ENCODE results near the gene CHRNE. TPM values are rescaled to one million over a fixed set of nuclear protein-coding genes. Genes with fewer than 3 reads are reported as not detected.

Gene CHRNE
- total and polyA plus RNA-seq, 2 of the 13 experiments (the other 11 are each of a cell fraction or from before 2014, with no cell fraction given) = 0.53 to 0.59 TPM

DNA sequence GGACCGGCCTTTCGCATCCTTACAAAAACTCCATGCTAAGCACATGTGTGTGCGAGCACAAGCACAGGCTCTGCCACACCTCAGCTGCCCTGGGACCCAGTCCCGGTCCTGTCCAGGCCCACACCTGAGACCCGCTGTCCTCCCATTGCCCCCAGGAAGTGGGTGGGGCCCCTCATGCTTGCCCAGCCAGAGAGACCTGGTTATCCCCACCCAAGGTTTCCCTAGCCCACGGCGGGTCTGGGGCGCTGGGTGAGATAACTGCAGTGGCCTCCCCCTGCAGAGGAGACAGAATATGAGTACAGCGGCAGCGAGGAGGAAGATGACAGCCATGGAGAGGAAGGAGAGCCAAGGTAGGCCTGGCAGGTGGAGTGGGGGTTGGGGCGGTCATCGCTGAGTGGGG, 16.1 kb downstream of the CHRNE start:
- Histone ChIP-seq H3K9me3 (ENCODE audit: low read length) (no peaks in the 10 kb centered on the region), H3K79me2 (ENCODE audit: insufficient read depth, low read length) (no peaks in the 10 kb centered on the region), H3K27ac (ENCODE audit: extremely low read length, insufficient read depth, low read length) (no peak overlapping the region), H3K4me1 (ENCODE audit: insufficient read depth, low read length) (no peaks in the 10 kb centered on the region), H3K4me2 (ENCODE audit: low read depth, low read length) (no peak overlapping the region), H4K20me1 (ENCODE audit: insufficient read depth, low read length) (no peaks in the 10 kb centered on the region), H3K4me3 (replicated peaks in 1 of 3; ENCODE audit: insufficient read depth in 1 of 3, low read depth in 2 of 3, low read length in 3 of 3) (no peak overlapping the region), H3K27me3 (ENCODE audit: control insufficient read depth in 1 of 2, insufficient read depth in 2 of 2, low read length in 2 of 2) (no peaks in the 10 kb centered on the region), H3K36me3 (replicated peaks in 1 of 2; ENCODE audit: control insufficient read depth in 1 of 2, insufficient read depth in 2 of 2, low read length in 2 of 2) (peaks cover 31 to 68% of the 10 kb centered on the region in 2 experiments), H2AFZ (ENCODE audit: low read length) (no peak overlapping the region), H3K9ac (ENCODE audit: insufficient read depth, low read depth, low read length) (no peak overlapping the region)
- TF ChIP-seq HIVEP1 (CRISPR knock-in tag; IDR thresholded peaks at IDR 0.05) = no peak
- TF ChIP-seq, protein P1, sequence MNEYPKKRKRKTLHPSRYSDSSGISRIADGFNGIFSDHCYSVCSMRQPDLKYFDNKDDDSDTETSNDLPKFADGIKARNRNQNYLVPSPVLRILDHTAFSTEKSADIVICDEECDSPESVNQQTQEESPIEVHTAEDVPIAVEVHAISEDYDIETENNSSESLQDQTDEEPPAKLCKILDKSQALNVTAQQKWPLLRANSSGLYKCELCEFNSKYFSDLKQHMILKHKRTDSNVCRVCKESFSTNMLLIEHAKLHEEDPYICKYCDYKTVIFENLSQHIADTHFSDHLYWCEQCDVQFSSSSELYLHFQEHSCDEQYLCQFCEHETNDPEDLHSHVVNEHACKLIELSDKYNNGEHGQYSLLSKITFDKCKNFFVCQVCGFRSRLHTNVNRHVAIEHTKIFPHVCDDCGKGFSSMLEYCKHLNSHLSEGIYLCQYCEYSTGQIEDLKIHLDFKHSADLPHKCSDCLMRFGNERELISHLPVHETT (CRISPR knock-in tag; conservative IDR thresholded peaks at IDR 0.05) = no peak
- TF ChIP-seq, protein P2, sequence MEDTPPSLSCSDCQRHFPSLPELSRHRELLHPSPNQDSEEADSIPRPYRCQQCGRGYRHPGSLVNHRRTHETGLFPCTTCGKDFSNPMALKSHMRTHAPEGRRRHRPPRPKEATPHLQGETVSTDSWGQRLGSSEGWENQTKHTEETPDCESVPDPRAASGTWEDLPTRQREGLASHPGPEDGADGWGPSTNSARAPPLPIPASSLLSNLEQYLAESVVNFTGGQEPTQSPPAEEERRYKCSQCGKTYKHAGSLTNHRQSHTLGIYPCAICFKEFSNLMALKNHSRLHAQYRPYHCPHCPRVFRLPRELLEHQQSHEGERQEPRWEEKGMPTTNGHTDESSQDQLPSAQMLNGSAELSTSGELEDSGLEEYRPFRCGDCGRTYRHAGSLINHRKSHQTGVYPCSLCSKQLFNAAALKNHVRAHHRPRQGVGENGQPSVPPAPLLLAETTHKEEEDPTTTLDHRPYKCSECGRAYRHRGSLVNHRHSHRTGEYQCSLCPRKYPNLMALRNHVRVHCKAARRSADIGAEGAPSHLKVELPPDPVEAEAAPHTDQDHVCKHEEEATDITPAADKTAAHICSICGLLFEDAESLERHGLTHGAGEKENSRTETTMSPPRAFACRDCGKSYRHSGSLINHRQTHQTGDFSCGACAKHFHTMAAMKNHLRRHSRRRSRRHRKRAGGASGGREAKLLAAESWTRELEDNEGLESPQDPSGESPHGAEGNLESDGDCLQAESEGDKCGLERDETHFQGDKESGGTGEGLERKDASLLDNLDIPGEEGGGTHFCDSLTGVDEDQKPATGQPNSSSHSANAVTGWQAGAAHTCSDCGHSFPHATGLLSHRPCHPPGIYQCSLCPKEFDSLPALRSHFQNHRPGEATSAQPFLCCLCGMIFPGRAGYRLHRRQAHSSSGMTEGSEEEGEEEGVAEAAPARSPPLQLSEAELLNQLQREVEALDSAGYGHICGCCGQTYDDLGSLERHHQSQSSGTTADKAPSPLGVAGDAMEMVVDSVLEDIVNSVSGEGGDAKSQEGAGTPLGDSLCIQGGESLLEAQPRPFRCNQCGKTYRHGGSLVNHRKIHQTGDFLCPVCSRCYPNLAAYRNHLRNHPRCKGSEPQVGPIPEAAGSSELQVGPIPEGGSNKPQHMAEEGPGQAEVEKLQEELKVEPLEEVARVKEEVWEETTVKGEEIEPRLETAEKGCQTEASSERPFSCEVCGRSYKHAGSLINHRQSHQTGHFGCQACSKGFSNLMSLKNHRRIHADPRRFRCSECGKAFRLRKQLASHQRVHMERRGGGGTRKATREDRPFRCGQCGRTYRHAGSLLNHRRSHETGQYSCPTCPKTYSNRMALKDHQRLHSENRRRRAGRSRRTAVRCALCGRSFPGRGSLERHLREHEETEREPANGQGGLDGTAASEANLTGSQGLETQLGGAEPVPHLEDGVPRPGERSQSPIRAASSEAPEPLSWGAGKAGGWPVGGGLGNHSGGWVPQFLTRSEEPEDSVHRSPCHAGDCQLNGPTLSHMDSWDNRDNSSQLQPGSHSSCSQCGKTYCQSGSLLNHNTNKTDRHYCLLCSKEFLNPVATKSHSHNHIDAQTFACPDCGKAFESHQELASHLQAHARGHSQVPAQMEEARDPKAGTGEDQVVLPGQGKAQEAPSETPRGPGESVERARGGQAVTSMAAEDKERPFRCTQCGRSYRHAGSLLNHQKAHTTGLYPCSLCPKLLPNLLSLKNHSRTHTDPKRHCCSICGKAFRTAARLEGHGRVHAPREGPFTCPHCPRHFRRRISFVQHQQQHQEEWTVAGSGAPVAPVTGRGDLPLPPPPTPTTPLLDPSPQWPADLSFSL (CRISPR knock-in tag; IDR thresholded peaks at IDR 0.05) = no peak
- ChIA-PET CTCF (ENCODE audit: low intra/inter-chr PET ratio, low total read pairs) (interaction anchor here (1.0 kb wide), 1 partner anchor 100 kb away, joined by 4 read pairs; no protein-coding TSS in a partner anchor), POLR2A (no interaction called here)
- DNase-seq (ENCODE audit: low spot score) = no peak
- FAIRE-seq = no peak
- intact Hi-C loops (cut with micrococcal nuclease; ENCODE audit: unreplicated experiment) (loop anchor here (10.0 kb wide), 2 partner anchors 52 to 322 kb away; partner anchors contain the start of genes GGT6 and MINK1), in situ Hi-C loops (cut with HindIII; ENCODE audit: extremely low pct_ligation_motif_present, low pct_unique_long_range_greater_than_20kb) (no loop called here)
- BruUV-seq (replicated peaks) = no TSS peak
- WGBS (ENCODE audit: low lambda C conversion rate) = 94% methylated on average over 12 of the region's 12 CpGs
- ATAC-seq = no peak
